Measurements from ENCODE around the gene NUDT22. TPM values are rescaled to one million over a fixed set of nuclear protein-coding genes. Genes with fewer than 3 reads are reported as not detected.

The NUDT22 gene
- total and polyA plus RNA-seq, 2 of the 4 experiments (the other 2 are of a cell fraction): 21.3 to 44.6 TPM

- Histone ChIP-seq H2BK5ac (ENCODE audit: low read depth, low read length, poor library complexity, severe bottlenecking) (peak overlapping the region; percentile 61), H3K4me1 (ENCODE audit: control insufficient read depth, insufficient read depth, low read length) (peaks cover 14% of the 10 kb centered on the region), H3K79me1 (ENCODE audit: low read depth in 1 of 2, low read length in 2 of 2) (peaks cover 9 to 34% of the 10 kb centered on the region in 2 experiments), H4K20me1 (ENCODE audit: insufficient read depth, low read length) (no peaks in the 10 kb centered on the region; the same call in 1 of the 2 replicates), H2BK20ac (ENCODE audit: low read depth, low read length) (no peak overlapping the region; the same call in 1 of the 2 replicates), H3K18ac (ENCODE audit: low read depth, low read length) (no peak overlapping the region; the same call in 1 of the 2 replicates), H3K27ac (ENCODE audit: insufficient read depth, low read length) (peak overlapping the region; percentile 76), H3K9ac (ENCODE audit: low read depth, low read length) (peak overlapping the region; percentile 75), H2AFZ (replicated peaks; ENCODE audit: low read length, poor library complexity) (peak overlapping the region; percentile 96), H2BK15ac (ENCODE audit: low read depth, low read length) (0 out of 3 replicates have a peak overlapping the region, but pooled peaks have one; percentile 39), H3K23ac (ENCODE audit: low read depth, low read length) (peak overlapping the region; percentile 73), H3K9me3 (ENCODE audit: control insufficient read depth, insufficient read depth, low read length) (no peaks in the 10 kb centered on the region), H2BK120ac (ENCODE audit: low read depth, low read length) (peak overlapping the region; percentile 67; the same call in 1 of the 2 replicates), H3K27me3 (ENCODE audit: control insufficient read depth, insufficient read depth, low read length) (no peaks in the 10 kb centered on the region), H2AK9ac (replicated peaks; ENCODE audit: low read depth, low read length, poor library complexity) (peak overlapping the region; percentile 90), H2AK5ac (ENCODE audit: low read depth, low read length) (peak overlapping the region; percentile 94), H3K4ac (ENCODE audit: low read depth, low read length) (peak overlapping the region; percentile 88), H3K14ac (replicated peaks; ENCODE audit: low read depth, low read length) (peak overlapping the region; percentile 87), H4K5ac (ENCODE audit: low read depth, low read length) (peak overlapping the region; percentile 51), H3K56ac (ENCODE audit: extremely low read depth, insufficient read depth, low read length) (peak overlapping the region; percentile 82; the same call in 1 of the 2 replicates), H3K4me3 (ENCODE audit: insufficient read depth, low read depth, low read length) (peak overlapping the region; percentile 56; the same call in 1 of the 2 replicates), H4K91ac (ENCODE audit: insufficient read depth, low read depth, low read length) (peak overlapping the region; percentile 94; the same call in 1 of the 2 replicates), H3K4me2 (ENCODE audit: low read depth, low read length) (peak overlapping the region; percentile 73), H3K9me1 (ENCODE audit: insufficient read depth, low read length) (peaks cover 5% of the 10 kb centered on the region; the same call in 1 of the 2 replicates), H4K8ac (ENCODE audit: low read depth in 2 of 2, low read length in 2 of 2) (peak overlapping the region; percentile 77 to 96), H3K36me3 (ENCODE audit: control insufficient read depth, insufficient read depth, low read length) (peaks cover 12% of the 10 kb centered on the region; the same call in 1 of the 2 replicates)
- CTCF ChIA-PET: interaction anchor here (1.5 kb wide), 1 partner anchor 9 kb away, joined by 3 read pairs; no protein-coding TSS in a partner anchor
- in situ Hi-C loops (cut with MboI; ENCODE audit: low sequenced_read_pairs) (no loop called here), intact Hi-C loops (cut with micrococcal nuclease) (no loop called here), dilution Hi-C loops (cut with HindIII; ENCODE audit: low sequenced_read_pairs, unreplicated experiment) (no loop called here)
- POLR2A ChIA-PET (ENCODE audit: unreplicated experiment): interaction anchor here (1.2 kb wide), 1 partner anchor 19 kb away, joined by 3 read pairs; no protein-coding TSS in a partner anchor
- no peak for TF ChIP-seq POLR2A (IDR thresholded peaks at IDR 0.05; ENCODE audit: low read depth, low read length)
- TF ChIP-seq SMC3 (IDR thresholded peaks at IDR 0.05; ENCODE audit: low read depth, low read length): no peak
- no peak for TF ChIP-seq NFE2L2 (IDR thresholded peaks at IDR 0.05; ENCODE audit: low read depth, low read length)
- TF ChIP-seq FOS (IDR thresholded peaks at IDR 0.05; ENCODE audit: low read depth, low read length): no peak
- no peak for TF ChIP-seq ELK1 (IDR thresholded peaks at IDR 0.05; ENCODE audit: borderline replicate concordance, low read depth, low read length)
- BruUV-seq (replicated peaks): no TSS peak
- peak; percentile 0 for ATAC-seq (ENCODE audit: low read depth)
- WGBS, 2 experiments (ENCODE audit: extremely low coverage in 2 of 2, insufficient read length in 1 of 2): 67% methylated on average over 13 of the region's 23 CpGs; no CpG with 5 or more reads in 1 of the 2 experiments
- DNase-seq: peak; percentile 48
Measured at GRCh38 chr11:64268025-64268892, 42.2 kb downstream of the NUDT22 start.

Measured in IMR-90 (cell line).